OCI-LY7 (cell line): ENCODE results near the gene ATP2B3.

Source experiments
- EZH2phosphoT487 ChIP-seq: fragments of 200-600 bp; sonication (generic); IDR thresholded peaks from 2 replicates; pipeline ENCODE4 v1.6.1; 2018; ENCODE audit warnings: low read depth, borderline replicate concordance, mild to moderate bottlenecking, mixed run types, antibody characterized with exemption, low read length, moderate library complexity, mixed read lengths
- TF ChIP-seq, protein P1 (sequence below): fragments of 200-600 bp; sonication (generic); conservative IDR thresholded peaks from 2 replicates; pipeline ENCODE4 v1.5.1; 2014; ENCODE audit warnings: mild to moderate bottlenecking, antibody characterized with exemption, low read length, moderate library complexity, mixed read lengths

DNA sequence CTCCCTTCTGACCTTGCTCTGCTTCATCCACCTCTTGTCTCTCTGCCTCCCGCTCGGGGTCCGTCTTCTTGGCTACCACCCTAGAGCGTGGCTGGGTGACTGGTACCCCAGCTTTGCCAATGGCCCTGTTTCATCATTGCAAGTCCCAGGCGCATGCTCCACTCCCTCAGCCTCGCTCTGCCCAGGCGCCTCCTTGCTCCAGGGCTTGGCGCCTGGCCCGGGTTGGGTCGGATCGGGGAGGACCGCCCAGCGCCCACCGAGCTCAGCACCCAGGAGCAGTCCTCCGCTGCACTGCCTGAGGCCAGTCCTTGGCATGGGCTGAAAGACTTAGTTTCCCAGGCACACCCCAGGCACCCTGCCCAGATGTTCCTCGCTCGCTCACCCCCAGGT, 22.1 kb upstream of the ATP2B3 start:
- TF ChIP-seq, protein P1, sequence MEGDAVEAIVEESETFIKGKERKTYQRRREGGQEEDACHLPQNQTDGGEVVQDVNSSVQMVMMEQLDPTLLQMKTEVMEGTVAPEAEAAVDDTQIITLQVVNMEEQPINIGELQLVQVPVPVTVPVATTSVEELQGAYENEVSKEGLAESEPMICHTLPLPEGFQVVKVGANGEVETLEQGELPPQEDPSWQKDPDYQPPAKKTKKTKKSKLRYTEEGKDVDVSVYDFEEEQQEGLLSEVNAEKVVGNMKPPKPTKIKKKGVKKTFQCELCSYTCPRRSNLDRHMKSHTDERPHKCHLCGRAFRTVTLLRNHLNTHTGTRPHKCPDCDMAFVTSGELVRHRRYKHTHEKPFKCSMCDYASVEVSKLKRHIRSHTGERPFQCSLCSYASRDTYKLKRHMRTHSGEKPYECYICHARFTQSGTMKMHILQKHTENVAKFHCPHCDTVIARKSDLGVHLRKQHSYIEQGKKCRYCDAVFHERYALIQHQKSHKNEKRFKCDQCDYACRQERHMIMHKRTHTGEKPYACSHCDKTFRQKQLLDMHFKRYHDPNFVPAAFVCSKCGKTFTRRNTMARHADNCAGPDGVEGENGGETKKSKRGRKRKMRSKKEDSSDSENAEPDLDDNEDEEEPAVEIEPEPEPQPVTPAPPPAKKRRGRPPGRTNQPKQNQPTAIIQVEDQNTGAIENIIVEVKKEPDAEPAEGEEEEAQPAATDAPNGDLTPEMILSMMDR, result no peak
- TF ChIP-seq EZH2phosphoT487, result no peak
